ENCODE measurements around the gene KCNB1. TPM values are rescaled to one million over a fixed set of nuclear protein-coding genes. Genes with fewer than 3 reads are reported as not detected.

Gene KCNB1
- total and polyA plus RNA-seq, 2 donors (not counting 1 experiment from before 2014, with no cell fraction given), result 0.12 TPM; not detected in 1

DNA sequence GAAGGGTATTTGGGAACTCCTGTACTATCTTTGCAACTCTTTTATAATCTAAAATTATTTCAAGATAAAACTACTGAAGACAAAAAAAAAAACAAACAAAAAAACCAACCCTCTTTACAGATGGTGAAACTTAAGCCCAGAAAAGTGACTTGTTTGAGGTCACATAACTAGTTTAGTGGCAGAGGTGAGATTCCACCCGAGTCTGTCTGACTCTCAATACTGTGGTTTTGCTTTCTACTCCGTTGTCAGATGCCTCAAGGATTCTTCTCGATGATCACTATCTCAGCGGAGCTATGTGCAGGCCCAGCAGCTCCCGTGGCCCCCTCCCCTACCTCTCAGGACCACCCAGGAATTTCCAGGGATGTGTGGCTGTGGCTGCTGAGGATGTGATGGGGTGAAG is 36.1 kb upstream of the KCNB1 start:
- 79% methylated on average over 3 of the region's 5 CpGs for WGBS (ENCODE audit: insufficient coverage)

DNA sequence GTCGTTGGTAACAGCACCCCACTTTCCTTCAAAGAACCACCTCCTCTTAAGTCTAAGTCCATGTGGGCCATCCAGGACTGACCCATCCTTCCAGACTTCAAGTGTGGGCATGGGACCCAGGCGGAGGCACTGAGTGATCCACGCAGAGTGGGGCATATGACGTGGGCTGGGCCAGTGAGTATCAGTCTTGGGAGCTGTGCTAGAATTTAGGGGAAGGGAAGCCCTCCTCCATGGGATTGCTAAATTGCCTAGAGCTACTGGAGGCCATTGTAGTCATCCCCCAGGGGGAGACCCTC is 35.3 kb upstream of the KCNB1 start:
- WGBS (ENCODE audit: insufficient coverage), result 100% methylated on average over 3 of the region's 4 CpGs
- H3K27me3 ChIP-seq (replicated peaks in 1 of 4; ENCODE audit: control extremely low read depth in 1 of 4, control insufficient read depth in 3 of 4, insufficient read depth in 4 of 4, low read length in 3 of 4), result peaks cover 0 to 9% (median 1%) of the 10 kb centered on the region in 4 experiments
- H3K4me2 ChIP-seq (replicated peaks; ENCODE audit: low read depth, low read length, poor library complexity, severe bottlenecking), result no peak overlapping the region
- Mint-ChIP-seq H3K9me3 (ENCODE audit: insufficient read depth) (no peaks in the 10 kb centered on the region), H3K27me3 (peaks cover 42% of the 10 kb centered on the region), H3K4me3 (no peak overlapping the region), H3K27ac (no peak overlapping the region), H3K4me1 (no peaks in the 10 kb centered on the region)
- intact Hi-C loops (cut with micrococcal nuclease), result no loop called here
- TF ChIP-seq EZH2 (IDR thresholded peaks at IDR 0.05; ENCODE audit: borderline replicate concordance, insufficient read depth, low read depth, low read length, poor library complexity, severe bottlenecking), result no peak
- TF ChIP-seq, protein P1, sequence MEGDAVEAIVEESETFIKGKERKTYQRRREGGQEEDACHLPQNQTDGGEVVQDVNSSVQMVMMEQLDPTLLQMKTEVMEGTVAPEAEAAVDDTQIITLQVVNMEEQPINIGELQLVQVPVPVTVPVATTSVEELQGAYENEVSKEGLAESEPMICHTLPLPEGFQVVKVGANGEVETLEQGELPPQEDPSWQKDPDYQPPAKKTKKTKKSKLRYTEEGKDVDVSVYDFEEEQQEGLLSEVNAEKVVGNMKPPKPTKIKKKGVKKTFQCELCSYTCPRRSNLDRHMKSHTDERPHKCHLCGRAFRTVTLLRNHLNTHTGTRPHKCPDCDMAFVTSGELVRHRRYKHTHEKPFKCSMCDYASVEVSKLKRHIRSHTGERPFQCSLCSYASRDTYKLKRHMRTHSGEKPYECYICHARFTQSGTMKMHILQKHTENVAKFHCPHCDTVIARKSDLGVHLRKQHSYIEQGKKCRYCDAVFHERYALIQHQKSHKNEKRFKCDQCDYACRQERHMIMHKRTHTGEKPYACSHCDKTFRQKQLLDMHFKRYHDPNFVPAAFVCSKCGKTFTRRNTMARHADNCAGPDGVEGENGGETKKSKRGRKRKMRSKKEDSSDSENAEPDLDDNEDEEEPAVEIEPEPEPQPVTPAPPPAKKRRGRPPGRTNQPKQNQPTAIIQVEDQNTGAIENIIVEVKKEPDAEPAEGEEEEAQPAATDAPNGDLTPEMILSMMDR (IDR thresholded peaks at IDR 0.05), result no peak
- H2AFZ ChIP-seq (ENCODE audit: insufficient read depth, low read depth, low read length, poor library complexity, severe bottlenecking), result no peak overlapping the region
- H3K36me3 ChIP-seq (replicated peaks in 1 of 2; ENCODE audit: control extremely low read depth in 1 of 2, control insufficient read depth in 1 of 2, extremely low read depth in 1 of 2, insufficient read depth in 2 of 2, low read length in 1 of 2), result no peaks in the 10 kb centered on the region
- ChIA-PET CTCF (no interaction called here), POLR2A (no interaction called here)
- H3K9me3 ChIP-seq (ENCODE audit: control extremely low read depth in 1 of 3, control insufficient read depth in 2 of 3, insufficient read depth in 1 of 3, low read length in 2 of 3), result peaks cover 0 to 14% (median 0%) of the 10 kb centered on the region in 3 donors
- no peak overlapping the region for H3K4me3 ChIP-seq (ENCODE audit: control extremely low read depth in 1 of 5, extremely low read depth in 1 of 5, insufficient read depth in 1 of 5, low read depth in 2 of 5, low read length in 4 of 5)
- no peaks in the 10 kb centered on the region for H4K20me1 ChIP-seq (ENCODE audit: control insufficient read depth, insufficient read depth, low read length, poor library complexity, severe bottlenecking)
- no peak overlapping the region for H3K27ac ChIP-seq (ENCODE audit: low read length in 2 of 2)
- no peak overlapping the region for H3K9ac ChIP-seq (ENCODE audit: low read length)
- no peak for ATAC-seq (ENCODE audit: low read depth)
- H3K4me1 ChIP-seq (ENCODE audit: control insufficient read depth in 2 of 2, insufficient read depth in 2 of 2, low read length in 2 of 2), result no peaks in the 10 kb centered on the region
- no peaks in the 10 kb centered on the region for H3K79me2 ChIP-seq (ENCODE audit: control insufficient read depth, insufficient read depth, low read length)
- no peak for DNase-seq

More for the DNA sequence above, 36.1 kb upstream of the KCNB1 start:
- no peaks in the 10 kb centered on the region for H3K4me1 Mint-ChIP-seq
- no peaks in the 10 kb centered on the region for H3K4me1 ChIP-seq (ENCODE audit: control insufficient read depth in 2 of 2, insufficient read depth in 2 of 2, low read length in 2 of 2)
- CTCF ChIA-PET, result no interaction called here
- no peaks in the 10 kb centered on the region for H3K36me3 ChIP-seq (replicated peaks in 1 of 2; ENCODE audit: control extremely low read depth in 1 of 2, control insufficient read depth in 1 of 2, extremely low read depth in 1 of 2, insufficient read depth in 2 of 2, low read length in 1 of 2)
- no peak for ATAC-seq (ENCODE audit: low read depth)
- no peak for DNase-seq
- H3K9me3 Mint-ChIP-seq (ENCODE audit: insufficient read depth), result no peaks in the 10 kb centered on the region
- no peak overlapping the region for H3K4me3 ChIP-seq (ENCODE audit: control extremely low read depth in 1 of 5, extremely low read depth in 1 of 5, insufficient read depth in 1 of 5, low read depth in 2 of 5, low read length in 4 of 5)
- peaks cover 0 to 14% (median 0%) of the 10 kb centered on the region in 3 donors for H3K9me3 ChIP-seq (ENCODE audit: control extremely low read depth in 1 of 3, control insufficient read depth in 2 of 3, insufficient read depth in 1 of 3, low read length in 2 of 3)
- no peak overlapping the region for H3K9ac ChIP-seq (ENCODE audit: low read length)
- peaks cover 45% of the 10 kb centered on the region for H3K27me3 Mint-ChIP-seq
- no peak overlapping the region for H3K27ac ChIP-seq (ENCODE audit: low read length in 2 of 2)
- peaks cover 0 to 9% (median 1%) of the 10 kb centered on the region in 4 experiments for H3K27me3 ChIP-seq (replicated peaks in 1 of 4; ENCODE audit: control extremely low read depth in 1 of 4, control insufficient read depth in 3 of 4, insufficient read depth in 4 of 4, low read length in 3 of 4)
- no peaks in the 10 kb centered on the region for H3K79me2 ChIP-seq (ENCODE audit: control insufficient read depth, insufficient read depth, low read length)
- no peaks in the 10 kb centered on the region for H4K20me1 ChIP-seq (ENCODE audit: control insufficient read depth, insufficient read depth, low read length, poor library complexity, severe bottlenecking)
- H3K4me2 ChIP-seq (replicated peaks; ENCODE audit: low read depth, low read length, poor library complexity, severe bottlenecking), result no peak overlapping the region
- POLR2A ChIA-PET, result no interaction called here
- no peak overlapping the region for H3K27ac Mint-ChIP-seq
- no peak for TF ChIP-seq EZH2 (IDR thresholded peaks at IDR 0.05; ENCODE audit: borderline replicate concordance, insufficient read depth, low read depth, low read length, poor library complexity, severe bottlenecking)
- TF ChIP-seq, protein P1 (IDR thresholded peaks at IDR 0.05), result no peak
- no peak overlapping the region for H3K4me3 Mint-ChIP-seq
- intact Hi-C loops (cut with micrococcal nuclease), result no loop called here
- H2AFZ ChIP-seq (ENCODE audit: insufficient read depth, low read depth, low read length, poor library complexity, severe bottlenecking), result no peak overlapping the region

Measured in B cell (primary cell).